HG03378 (cell line): ENCODE measurements around the gene B3GNT7.
"Not testable (repeated sequence)": the region's sequence is repeated elsewhere in the genome, so short reads cannot be mapped to it uniquely, and the experiment has no call there.

ENCODE experiments used
- ATAC-seq: cut with Tn5 transposase; IDR thresholded peaks from one replicate; pipeline ENCODE4 v1.9.1; 2021; ENCODE audit warnings: mild to moderate bottlenecking, moderate library complexity; ENCODE audit not compliant: unreplicated experiment

The B3GNT7 gene

GRCh38 chr2:231399853-231400680 is 4.6 kb downstream of the B3GNT7 start:
- no peak for ATAC-seq

- ATAC-seq = not testable (repeated sequence)
Observed at GRCh38 chr2:231400681-231401080, 5.2 kb downstream of the B3GNT7 start.

- ATAC-seq = not testable (repeated sequence)
Observed at GRCh38 chr2:231401101-231401500, 5.6 kb downstream of the B3GNT7 start.

GRCh38 chr2:231403421-231404182 is 8.1 kb downstream of the B3GNT7 start:
- not testable (repeated sequence) for ATAC-seq

GRCh38 chr2:231404183-231404578 is 8.7 kb downstream of the B3GNT7 start:
- ATAC-seq = not testable (repeated sequence)

GRCh38 chr2:231405601-231406367 is 10.3 kb downstream of the B3GNT7 start:
- ATAC-seq = not testable (repeated sequence)

- ATAC-seq = not testable (repeated sequence)
Observed at GRCh38 chr2:231407686-231408085, 12.2 kb downstream of the B3GNT7 start.

GRCh38 chr2:231408304-231408703 is 12.8 kb downstream of the B3GNT7 start:
- ATAC-seq = not testable (repeated sequence)

- no peak for ATAC-seq
Observed at GRCh38 chr2:231409776-231410175, 14.3 kb downstream of the B3GNT7 start.

- ATAC-seq = no peak
Observed at GRCh38 chr2:231410293-231411004, 14.9 kb downstream of the B3GNT7 start.

GRCh38 chr2:231411237-231411636 is 15.7 kb downstream of the B3GNT7 start:
- no peak for ATAC-seq

GRCh38 chr2:231411831-231412617 is 16.5 kb downstream of the B3GNT7 start:
- ATAC-seq = peak; percentile 88

GRCh38 chr2:231412618-231412963 is 17.1 kb downstream of the B3GNT7 start:
- ATAC-seq = peak; percentile 8

- no peak for ATAC-seq
Observed at GRCh38 chr2:231413456-231413855, 17.9 kb downstream of the B3GNT7 start.

GRCh38 chr2:231413921-231414476 is 18.5 kb downstream of the B3GNT7 start:
- no peak for ATAC-seq

- ATAC-seq = no peak
Observed at GRCh38 chr2:231415029-231415428, 19.5 kb downstream of the B3GNT7 start.

- no peak for ATAC-seq
Observed at GRCh38 chr2:231418820-231419640, 23.5 kb downstream of the B3GNT7 start.

GRCh38 chr2:231421051-231421580 is 25.6 kb downstream of the B3GNT7 start:
- ATAC-seq = no peak
